Osteoblast (primary cell): Measurements from ENCODE around the gene DYSF. TPM values are rescaled to one million over a fixed set of nuclear protein-coding genes. Genes with fewer than 3 reads are reported as not detected.

Experiments used
- DNase-seq: peaks from one replicate; pipeline ENCODE4 v3.0.0; 2011; ENCODE audit warnings: low spot score, mixed read lengths; ENCODE audit not compliant: insufficient read length; ENCODE audit errors: missing footprints
- H2AFZ ChIP-seq: 2 replicates; pipeline ENCODE4 v1.6.0; 2011; ENCODE audit warnings: mild to moderate bottlenecking, low read length
- H3K27ac ChIP-seq: 2 replicates; pipeline ENCODE4 v1.5.1; 2011; ENCODE audit warnings: mild to moderate bottlenecking, low read depth, low read length, moderate library complexity
- H3K27me3 ChIP-seq: 2 replicates; pipeline ENCODE4 v1.6.0; 2012; ENCODE audit warnings: mild to moderate bottlenecking, control low read depth, inconsistent platforms, low read length, moderate library complexity; ENCODE audit not compliant: insufficient read depth
- H3K36me3 ChIP-seq: 2 replicates; pipeline ENCODE4 v1.5.1; 2011; ENCODE audit warnings: mild to moderate bottlenecking, low read length, control low read depth, moderate library complexity; ENCODE audit not compliant: insufficient read depth
- H3K4me1 ChIP-seq: 2 replicates; pipeline ENCODE4 v1.5.1; 2011; ENCODE audit warnings: mild to moderate bottlenecking, low read length, control low read depth, moderate library complexity; ENCODE audit not compliant: insufficient read depth
- H3K4me2 ChIP-seq: 2 replicates; pipeline ENCODE4 v1.6.0; 2011; ENCODE audit warnings: mild to moderate bottlenecking, low read length; ENCODE audit not compliant: insufficient read depth
- H3K4me3 ChIP-seq: fragments of 200-600 bp; sonication (generic); 3 replicates; pipeline ENCODE4 v1.5.1; 2012; ENCODE audit warnings: mild to moderate bottlenecking, low read length, inconsistent platforms; ENCODE audit not compliant: insufficient read depth
- H3K79me2 ChIP-seq: 2 replicates; pipeline ENCODE4 v1.6.0; 2012; ENCODE audit warnings: mild to moderate bottlenecking, low read length, control low read depth, inconsistent platforms; ENCODE audit not compliant: insufficient read depth
- H3K9me3 ChIP-seq: 2 replicates; pipeline ENCODE4 v1.5.1; 2011; ENCODE audit warnings: low read depth, low read length, control low read depth
- H4K20me1 ChIP-seq: 2 replicates; pipeline ENCODE4 v1.6.0; 2012; ENCODE audit warnings: mild to moderate bottlenecking, low read length, control low read depth; ENCODE audit not compliant: insufficient read depth
- CTCF ChIP-seq: IDR thresholded peaks from 2 replicates; pipeline ENCODE4 v1.5.1; 2011; ENCODE audit warnings: mild to moderate bottlenecking, low read depth, low read length, moderate library complexity; ENCODE audit errors: extremely low read depth
- total RNA-seq: library from RNA; depleted of rRNA; stranded (reverse); fragments of >200 nt; gene quantifications from 2 replicates; pipeline ENCODE4 v1.2.3, GENCODE V29; 2012

DYSF gene
- total RNA-seq, 1 donor = 4.3 TPM

- TF ChIP-seq CTCF = no peak
- Histone ChIP-seq H3K4me1 (no peaks in the 10 kb centered on the region), H3K79me2 (no peaks in the 10 kb centered on the region), H3K4me3 (no peak overlapping the region), H4K20me1 (no peaks in the 10 kb centered on the region), H3K36me3 (no peaks in the 10 kb centered on the region), H3K4me2 (no peak overlapping the region), H2AFZ (no peak overlapping the region), H3K27ac (no peak overlapping the region), H3K27me3 (peaks cover 29% of the 10 kb centered on the region), H3K9me3 (no peaks in the 10 kb centered on the region)
- no peak for DNase-seq
Observed at GRCh38 chr2:71688530-71688929, 235.2 kb downstream of the DYSF start.

GRCh38 chr2:71689393-71689792 lies 236.0 kb downstream of the DYSF start:
- H3K27me3 ChIP-seq = peaks cover 29% of the 10 kb centered on the region
- H3K9me3 ChIP-seq = no peaks in the 10 kb centered on the region
- TF ChIP-seq CTCF = no peak
- H3K4me2 ChIP-seq = no peak overlapping the region
- H3K4me1 ChIP-seq = no peaks in the 10 kb centered on the region
- no peak overlapping the region for H2AFZ ChIP-seq
- H3K27ac ChIP-seq = no peak overlapping the region
- no peaks in the 10 kb centered on the region for H3K36me3 ChIP-seq
- H3K79me2 ChIP-seq = no peaks in the 10 kb centered on the region
- no peak overlapping the region for H3K4me3 ChIP-seq
- H4K20me1 ChIP-seq = no peaks in the 10 kb centered on the region
- no peak for DNase-seq

- H4K20me1 ChIP-seq = no peaks in the 10 kb centered on the region
- no peak for DNase-seq
- H3K36me3 ChIP-seq = no peaks in the 10 kb centered on the region
- H3K79me2 ChIP-seq = no peaks in the 10 kb centered on the region
- H3K4me3 ChIP-seq = no peak overlapping the region
- H3K27ac ChIP-seq = no peak overlapping the region
- TF ChIP-seq CTCF = no peak
- no peaks in the 10 kb centered on the region for H3K4me1 ChIP-seq
- no peak overlapping the region for H2AFZ ChIP-seq
- no peak overlapping the region for H3K4me2 ChIP-seq
- H3K27me3 ChIP-seq = peaks cover 29% of the 10 kb centered on the region
- no peaks in the 10 kb centered on the region for H3K9me3 ChIP-seq
Observed at GRCh38 chr2:71689968-71690834, 236.8 kb downstream of the DYSF start.

- Histone ChIP-seq H3K4me3 (no peak overlapping the region), H3K79me2 (no peaks in the 10 kb centered on the region), H3K9me3 (no peaks in the 10 kb centered on the region), H3K27me3 (peaks cover 29% of the 10 kb centered on the region), H3K36me3 (no peaks in the 10 kb centered on the region), H4K20me1 (no peaks in the 10 kb centered on the region), H3K4me1 (no peaks in the 10 kb centered on the region), H3K4me2 (no peak overlapping the region), H3K27ac (no peak overlapping the region), H2AFZ (no peak overlapping the region)
- no peak for DNase-seq
- no peak for TF ChIP-seq CTCF
Observed at GRCh38 chr2:71690876-71691475, 237.6 kb downstream of the DYSF start.
